ENCODE data around the gene CHST9.

The CHST9 gene

GRCh38 chr18:26963292-26963691, 221.8 kb downstream of the CHST9 start:
- H3K4me3 ChIP-seq (ENCODE audit: low read depth, low read length): no peak overlapping the region
- H3K36me3 ChIP-seq: no peaks in the 10 kb centered on the region
- DNase-seq: no peak
- no peaks in the 10 kb centered on the region for H3K9me3 ChIP-seq
- no peaks in the 10 kb centered on the region for H3K4me1 ChIP-seq
- no peaks in the 10 kb centered on the region for H3K27me3 ChIP-seq
- no peak for TF ChIP-seq CTCF (IDR thresholded peaks at IDR 0.05; ENCODE audit: low read depth, low read length)

GRCh38 chr18:26961839-26962238, 223.3 kb downstream of the CHST9 start:
- no peaks in the 10 kb centered on the region for H3K36me3 ChIP-seq
- TF ChIP-seq CTCF (IDR thresholded peaks at IDR 0.05; ENCODE audit: low read depth, low read length): no peak
- no peaks in the 10 kb centered on the region for H3K27me3 ChIP-seq
- H3K9me3 ChIP-seq: no peaks in the 10 kb centered on the region
- no peaks in the 10 kb centered on the region for H3K4me1 ChIP-seq
- DNase-seq: no peak
- H3K4me3 ChIP-seq (ENCODE audit: low read depth, low read length): no peak overlapping the region

- Histone ChIP-seq H3K4me1 (no peaks in the 10 kb centered on the region), H3K9me3 (no peaks in the 10 kb centered on the region), H3K4me3 (ENCODE audit: low read depth, low read length) (no peak overlapping the region), H3K36me3 (no peaks in the 10 kb centered on the region), H3K27me3 (no peaks in the 10 kb centered on the region)
- no peak for TF ChIP-seq CTCF (IDR thresholded peaks at IDR 0.05; ENCODE audit: low read depth, low read length)
- no peak for DNase-seq
Measured at GRCh38 chr18:26960911-26961310, 224.2 kb downstream of the CHST9 start.

- Histone ChIP-seq H3K4me3 (ENCODE audit: low read depth, low read length) (no peak overlapping the region), H3K9me3 (no peaks in the 10 kb centered on the region), H3K36me3 (no peaks in the 10 kb centered on the region), H3K27me3 (no peaks in the 10 kb centered on the region), H3K4me1 (no peaks in the 10 kb centered on the region)
- no peak for DNase-seq
- TF ChIP-seq CTCF (IDR thresholded peaks at IDR 0.05; ENCODE audit: low read depth, low read length): no peak
Measured at GRCh38 chr18:26956863-26957262, 228.2 kb downstream of the CHST9 start.

GRCh38 chr18:26948703-26949102, 236.4 kb downstream of the CHST9 start:
- no peak for DNase-seq
- H3K4me3 ChIP-seq (ENCODE audit: low read depth, low read length): no peak overlapping the region
- H3K27me3 ChIP-seq: no peaks in the 10 kb centered on the region
- no peak for TF ChIP-seq CTCF (IDR thresholded peaks at IDR 0.05; ENCODE audit: low read depth, low read length)
- H3K9me3 ChIP-seq: no peaks in the 10 kb centered on the region
- no peaks in the 10 kb centered on the region for H3K4me1 ChIP-seq
- no peaks in the 10 kb centered on the region for H3K36me3 ChIP-seq

GRCh38 chr18:26943906-26944305, 241.2 kb downstream of the CHST9 start:
- H3K4me3 ChIP-seq (ENCODE audit: low read depth, low read length): no peak overlapping the region
- TF ChIP-seq CTCF (IDR thresholded peaks at IDR 0.05; ENCODE audit: low read depth, low read length): no peak
- H3K4me1 ChIP-seq: no peaks in the 10 kb centered on the region
- no peak for DNase-seq
- H3K9me3 ChIP-seq: no peaks in the 10 kb centered on the region
- H3K36me3 ChIP-seq: no peaks in the 10 kb centered on the region
- H3K27me3 ChIP-seq: no peaks in the 10 kb centered on the region

Data from BE2C (cell line).